Panc1 (cell line): ENCODE results near the gene DCC. TPM values are rescaled to one million over a fixed set of nuclear protein-coding genes. Genes with fewer than 3 reads are reported as not detected.
A peak's percentile ranks its signal among the peaks of the same experiment; 100 is the strongest.

Experiments
- ATAC-seq: fragments of 200-7000 bp; cut with Tn5 transposase; 2 replicates; pipeline ENCODE4 v1.9.1; 2020; ENCODE audit warnings: mild to moderate bottlenecking, moderate library complexity
- Bru-seq: library from RNA; stranded (reverse); fragments of 400-500 nt; gene quantifications from one replicate; lab custom pipeline; 2021; lab: Mats Ljungman, UMichigan
- BruChase-seq, 2 experiments: library from RNA; stranded (reverse); fragments of 400-500 nt; gene quantifications; one replicate each; lab custom pipeline; 2021; lab: Mats Ljungman, UMichigan
- BruUV-seq: library from RNA; stranded (reverse); fragments of 400-500 nt; replicated peaks from 2 replicates; lab custom pipeline; 2021; lab: Mats Ljungman, UMichigan
- CTCF ChIA-PET: fragments of 300-600 bp; sonication (Branson Sonifier 250); formaldehyde crosslinking; loops from one replicate; lab custom pipeline; 2022; ENCODE audit warnings: antibody characterized with exemption; lab: Charles Lee
- POLR2A ChIA-PET: fragments of 300-600 bp; sonication (Branson Sonifier 250); formaldehyde crosslinking; loops from one replicate; lab custom pipeline; 2022; ENCODE audit warnings: antibody characterized with exemption; lab: Charles Lee
- DNase-seq: peaks from one replicate; pipeline ENCODE4 v3.0.0-alpha.2; 2010; ENCODE audit warnings: low read depth, low spot score
- H3K27ac ChIP-seq: 2 replicates; pipeline ENCODE4 v1.5.1; 2011; ENCODE audit warnings: mild to moderate bottlenecking, low read length, inconsistent platforms
- H3K27me3 ChIP-seq: fragments of 200-500 bp; sonication (Bioruptor generic); 2 replicates; pipeline ENCODE4 v1.6.0; 2014; ENCODE audit warnings: low read length, inconsistent platforms; ENCODE audit not compliant: control insufficient read depth, insufficient read depth
- H3K36me3 ChIP-seq: fragments of 200-500 bp; sonication (Bioruptor generic); 2 replicates; pipeline ENCODE4 v1.5.1; 2014; ENCODE audit warnings: inconsistent platforms, mild to moderate bottlenecking, low read length, moderate library complexity; ENCODE audit not compliant: control insufficient read depth, insufficient read depth
- H3K4me1 ChIP-seq: 2 replicates; pipeline ENCODE4 v1.5.1; 2011; ENCODE audit warnings: inconsistent platforms, mild to moderate bottlenecking, low read length, moderate library complexity; ENCODE audit not compliant: control insufficient read depth, insufficient read depth
- H3K4me3 ChIP-seq, 2 experiments: 2 replicates each; pipeline ENCODE4 v1.5.1; 2011 to 2012; ENCODE audit warnings: low read depth in 2 of 2, low read length in 2 of 2, mild to moderate bottlenecking in 2 of 2, inconsistent platforms in 1 of 2, moderate library complexity in 1 of 2
- H3K9me3 ChIP-seq: fragments of 200-500 bp; sonication (Bioruptor generic); 2 replicates; pipeline ENCODE4 v1.5.1; 2014; ENCODE audit warnings: low read depth, mild to moderate bottlenecking, inconsistent platforms, low read length, moderate library complexity; ENCODE audit not compliant: control insufficient read depth, insufficient read depth
- POLR2AphosphoS5 ChIP-seq: IDR thresholded peaks from 2 replicates; pipeline ENCODE4 v1.6.1; 2012; ENCODE audit warnings: mild to moderate bottlenecking, low read depth, low read length, moderate library complexity
- SIN3A ChIP-seq: IDR thresholded peaks from 2 replicates; pipeline ENCODE4 v1.6.1; 2012; ENCODE audit warnings: low read depth, mild to moderate bottlenecking, low read length, moderate library complexity, borderline replicate concordance; ENCODE audit not compliant: insufficient read depth
- TCF7L2 ChIP-seq: IDR thresholded peaks from 2 replicates; pipeline ENCODE4 v1.6.1; 2011; ENCODE audit warnings: mild to moderate bottlenecking, low read depth, low read length, inconsistent platforms
- in situ Hi-C: cut with HindIII; loops from 2 replicates; pipeline ENCODE4 v1.10.0; 2016; ENCODE audit warnings: low sequenced_read_pairs, low pct_unique_long_range_greater_than_20kb
- intact Hi-C: fragments of 100-400 bp; cut with micrococcal nuclease; formaldehyde crosslinking; loops from one replicate; pipeline ENCODE4 v1.10.0; 2022; ENCODE audit not compliant: unreplicated experiment
- long read RNA-seq: library from polyadenylated mRNA; unstranded; transcript quantifications from one replicate; pipeline ENCODE4 v2.0.0, GENCODE V29; 2021; ENCODE audit not compliant: unreplicated experiment
- polyA plus RNA-seq: library from polyadenylated mRNA; unstranded; fragments of >200 nt; gene quantifications from one replicate; pipeline ENCODE4 v1.2.1, GENCODE V29; 2012; ENCODE audit warnings: missing spikeins; ENCODE audit not compliant: insufficient read length
- total RNA-seq: library from RNA; stranded (reverse); gene quantifications from one replicate; pipeline ENCODE4 v1.2.1, GENCODE V29; 2021; ENCODE audit not compliant: unreplicated experiment
- TF ChIP-seq, protein P1 (sequence below): fragments of 450-650 bp; IDR thresholded peaks from 2 replicates; pipeline ENCODE4 v1.5.1; 2017; ENCODE audit warnings: mild to moderate bottlenecking
- TF ChIP-seq, protein P2 (sequence below), 2 experiments: IDR thresholded peaks; 2 replicates each; pipeline ENCODE4 v1.6.1; 2011 to 2012; ENCODE audit warnings: low read depth in 2 of 2, control low read depth in 1 of 2, low read length in 1 of 2, mild to moderate bottlenecking in 1 of 2, moderate library complexity in 1 of 2; ENCODE audit not compliant: insufficient read depth in 1 of 2

Gene DCC, protein sequence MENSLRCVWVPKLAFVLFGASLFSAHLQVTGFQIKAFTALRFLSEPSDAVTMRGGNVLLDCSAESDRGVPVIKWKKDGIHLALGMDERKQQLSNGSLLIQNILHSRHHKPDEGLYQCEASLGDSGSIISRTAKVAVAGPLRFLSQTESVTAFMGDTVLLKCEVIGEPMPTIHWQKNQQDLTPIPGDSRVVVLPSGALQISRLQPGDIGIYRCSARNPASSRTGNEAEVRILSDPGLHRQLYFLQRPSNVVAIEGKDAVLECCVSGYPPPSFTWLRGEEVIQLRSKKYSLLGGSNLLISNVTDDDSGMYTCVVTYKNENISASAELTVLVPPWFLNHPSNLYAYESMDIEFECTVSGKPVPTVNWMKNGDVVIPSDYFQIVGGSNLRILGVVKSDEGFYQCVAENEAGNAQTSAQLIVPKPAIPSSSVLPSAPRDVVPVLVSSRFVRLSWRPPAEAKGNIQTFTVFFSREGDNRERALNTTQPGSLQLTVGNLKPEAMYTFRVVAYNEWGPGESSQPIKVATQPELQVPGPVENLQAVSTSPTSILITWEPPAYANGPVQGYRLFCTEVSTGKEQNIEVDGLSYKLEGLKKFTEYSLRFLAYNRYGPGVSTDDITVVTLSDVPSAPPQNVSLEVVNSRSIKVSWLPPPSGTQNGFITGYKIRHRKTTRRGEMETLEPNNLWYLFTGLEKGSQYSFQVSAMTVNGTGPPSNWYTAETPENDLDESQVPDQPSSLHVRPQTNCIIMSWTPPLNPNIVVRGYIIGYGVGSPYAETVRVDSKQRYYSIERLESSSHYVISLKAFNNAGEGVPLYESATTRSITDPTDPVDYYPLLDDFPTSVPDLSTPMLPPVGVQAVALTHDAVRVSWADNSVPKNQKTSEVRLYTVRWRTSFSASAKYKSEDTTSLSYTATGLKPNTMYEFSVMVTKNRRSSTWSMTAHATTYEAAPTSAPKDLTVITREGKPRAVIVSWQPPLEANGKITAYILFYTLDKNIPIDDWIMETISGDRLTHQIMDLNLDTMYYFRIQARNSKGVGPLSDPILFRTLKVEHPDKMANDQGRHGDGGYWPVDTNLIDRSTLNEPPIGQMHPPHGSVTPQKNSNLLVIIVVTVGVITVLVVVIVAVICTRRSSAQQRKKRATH (N-terminal part only)
- total RNA-seq: not detected
- not detected for polyA plus RNA-seq
- percentile 0 among the genes with signal in this experiment for Bru-seq, nascent RNA
- BruChase-seq, experiment 1, labeled RNA remaining after a 2-hour chase: percentile 1 among the genes with signal in this experiment
- percentile 0 among the genes with signal in this experiment for BruChase-seq, experiment 2, labeled RNA remaining after a 6-hour chase
- long read RNA-seq: 0 reads

DNA sequence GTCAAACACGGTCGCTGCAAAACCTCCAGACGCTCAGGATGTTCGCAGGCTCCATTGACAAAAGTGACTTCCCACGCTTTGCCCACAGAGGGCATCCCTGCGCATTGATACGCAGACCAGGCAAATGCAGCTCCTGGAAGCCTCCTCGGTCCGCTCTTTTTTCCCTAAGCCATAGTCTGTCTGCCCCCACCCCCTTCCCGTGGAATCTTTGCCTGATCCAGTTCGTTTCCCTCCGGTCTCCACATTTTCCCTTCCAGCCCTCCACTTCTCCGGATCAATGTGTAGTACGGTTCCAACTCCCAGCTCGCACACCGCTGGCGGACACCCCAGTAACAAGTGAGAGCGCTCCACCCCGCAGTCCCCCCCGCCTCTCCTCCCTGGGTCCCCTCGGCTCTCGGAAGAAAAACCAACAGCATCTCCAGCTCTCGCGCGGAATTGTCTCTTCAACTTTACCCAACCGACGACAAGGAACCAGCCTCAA is at the start of gene DCC:
DCC (plus strand) TSS at position 307 of the 481 bp plus-strand sequence. CDS start 591 bp downstream, outside the sequence.
- BruUV-seq: no TSS peak
- Histone ChIP-seq H3K9me3 (no peaks in the 10 kb centered on the region), H3K36me3 (no peaks in the 10 kb centered on the region), H3K27me3 (no peaks in the 10 kb centered on the region), H3K4me3 (no peak within 1 kb of the TSS; a peak in 1 of 4 replicates), H3K4me1 (no peaks in the 10 kb centered on the region), H3K27ac (no peak within 1 kb of the TSS)
- in situ Hi-C loops: no loop called here
- no peak for DNase-seq
- ChIA-PET CTCF (no interaction called here), POLR2A (no interaction called here)
- TF ChIP-seq TCF7L2: no peak
- TF ChIP-seq, protein P1, sequence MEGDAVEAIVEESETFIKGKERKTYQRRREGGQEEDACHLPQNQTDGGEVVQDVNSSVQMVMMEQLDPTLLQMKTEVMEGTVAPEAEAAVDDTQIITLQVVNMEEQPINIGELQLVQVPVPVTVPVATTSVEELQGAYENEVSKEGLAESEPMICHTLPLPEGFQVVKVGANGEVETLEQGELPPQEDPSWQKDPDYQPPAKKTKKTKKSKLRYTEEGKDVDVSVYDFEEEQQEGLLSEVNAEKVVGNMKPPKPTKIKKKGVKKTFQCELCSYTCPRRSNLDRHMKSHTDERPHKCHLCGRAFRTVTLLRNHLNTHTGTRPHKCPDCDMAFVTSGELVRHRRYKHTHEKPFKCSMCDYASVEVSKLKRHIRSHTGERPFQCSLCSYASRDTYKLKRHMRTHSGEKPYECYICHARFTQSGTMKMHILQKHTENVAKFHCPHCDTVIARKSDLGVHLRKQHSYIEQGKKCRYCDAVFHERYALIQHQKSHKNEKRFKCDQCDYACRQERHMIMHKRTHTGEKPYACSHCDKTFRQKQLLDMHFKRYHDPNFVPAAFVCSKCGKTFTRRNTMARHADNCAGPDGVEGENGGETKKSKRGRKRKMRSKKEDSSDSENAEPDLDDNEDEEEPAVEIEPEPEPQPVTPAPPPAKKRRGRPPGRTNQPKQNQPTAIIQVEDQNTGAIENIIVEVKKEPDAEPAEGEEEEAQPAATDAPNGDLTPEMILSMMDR: peak; percentile 48; the same call in 1 of the 2 replicates
- TF ChIP-seq SIN3A: no peak
- no peak for TF ChIP-seq POLR2AphosphoS5
- TF ChIP-seq, protein P2, sequence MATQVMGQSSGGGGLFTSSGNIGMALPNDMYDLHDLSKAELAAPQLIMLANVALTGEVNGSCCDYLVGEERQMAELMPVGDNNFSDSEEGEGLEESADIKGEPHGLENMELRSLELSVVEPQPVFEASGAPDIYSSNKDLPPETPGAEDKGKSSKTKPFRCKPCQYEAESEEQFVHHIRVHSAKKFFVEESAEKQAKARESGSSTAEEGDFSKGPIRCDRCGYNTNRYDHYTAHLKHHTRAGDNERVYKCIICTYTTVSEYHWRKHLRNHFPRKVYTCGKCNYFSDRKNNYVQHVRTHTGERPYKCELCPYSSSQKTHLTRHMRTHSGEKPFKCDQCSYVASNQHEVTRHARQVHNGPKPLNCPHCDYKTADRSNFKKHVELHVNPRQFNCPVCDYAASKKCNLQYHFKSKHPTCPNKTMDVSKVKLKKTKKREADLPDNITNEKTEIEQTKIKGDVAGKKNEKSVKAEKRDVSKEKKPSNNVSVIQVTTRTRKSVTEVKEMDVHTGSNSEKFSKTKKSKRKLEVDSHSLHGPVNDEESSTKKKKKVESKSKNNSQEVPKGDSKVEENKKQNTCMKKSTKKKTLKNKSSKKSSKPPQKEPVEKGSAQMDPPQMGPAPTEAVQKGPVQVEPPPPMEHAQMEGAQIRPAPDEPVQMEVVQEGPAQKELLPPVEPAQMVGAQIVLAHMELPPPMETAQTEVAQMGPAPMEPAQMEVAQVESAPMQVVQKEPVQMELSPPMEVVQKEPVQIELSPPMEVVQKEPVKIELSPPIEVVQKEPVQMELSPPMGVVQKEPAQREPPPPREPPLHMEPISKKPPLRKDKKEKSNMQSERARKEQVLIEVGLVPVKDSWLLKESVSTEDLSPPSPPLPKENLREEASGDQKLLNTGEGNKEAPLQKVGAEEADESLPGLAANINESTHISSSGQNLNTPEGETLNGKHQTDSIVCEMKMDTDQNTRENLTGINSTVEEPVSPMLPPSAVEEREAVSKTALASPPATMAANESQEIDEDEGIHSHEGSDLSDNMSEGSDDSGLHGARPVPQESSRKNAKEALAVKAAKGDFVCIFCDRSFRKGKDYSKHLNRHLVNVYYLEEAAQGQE (IDR thresholded peaks at IDR 0.05; ENCODE audit: insufficient read depth in 1 of 2, low read depth in 2 of 2, low read length in 1 of 2): no peak
- peak; percentile 63; the same call in 1 of the 2 replicates for ATAC-seq
- intact Hi-C loops: no loop called here

DNA sequence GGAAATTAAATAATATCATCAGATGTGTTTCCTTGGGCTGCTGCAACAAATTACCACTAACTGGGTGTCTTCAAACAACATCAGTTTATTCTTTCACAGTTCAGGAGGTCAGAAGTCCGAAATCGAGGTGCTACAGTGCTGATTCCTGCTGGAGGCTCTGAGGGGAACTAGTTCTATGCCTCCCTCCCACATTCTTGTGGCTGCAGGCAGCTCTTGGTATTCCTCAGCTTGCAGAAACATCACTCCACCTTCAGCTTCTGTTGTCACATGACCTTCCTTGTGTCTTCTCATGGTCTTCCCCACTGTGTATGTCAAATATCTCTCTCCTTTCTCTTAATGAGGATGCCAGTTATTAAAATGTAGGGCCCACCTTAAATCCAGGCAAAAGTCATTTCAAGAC is 29.3 kb upstream of the DCC start:
- no peak overlapping the region for H3K27ac ChIP-seq
- H3K4me1 ChIP-seq: no peaks in the 10 kb centered on the region
- ChIA-PET POLR2A (no interaction called here), CTCF (no interaction called here)
- ATAC-seq (no peak), DNase-seq (no peak)
- intact Hi-C loops (no loop called here), in situ Hi-C loops (no loop called here)
- TF ChIP-seq POLR2AphosphoS5 (no peak), TCF7L2 (no peak), SIN3A (no peak)
- TF ChIP-seq, protein P1: no peak
- TF ChIP-seq, protein P2 (IDR thresholded peaks at IDR 0.05; ENCODE audit: insufficient read depth in 1 of 2, low read depth in 2 of 2, low read length in 1 of 2): no peak
- no peaks in the 10 kb centered on the region for H3K9me3 ChIP-seq
- BruUV-seq: no TSS peak
- no peaks in the 10 kb centered on the region for H3K36me3 ChIP-seq
- no peaks in the 10 kb centered on the region for H3K27me3 ChIP-seq
- no peak overlapping the region for H3K4me3 ChIP-seq
